CD14-positive monocyte (primary cell): ENCODE measurements around the gene LIMCH1. TPM values are rescaled to one million over a fixed set of nuclear protein-coding genes. Genes with fewer than 3 reads are reported as not detected.

Source experiments
- DNase-seq, 3 donors: peaks; one replicate each; pipeline ENCODE4 v3.0.0-alpha.2; 2011 to 2022
- H2AFZ ChIP-seq: 2 replicates; pipeline ENCODE4 v1.6.0; 2012; ENCODE audit warnings: mild to moderate bottlenecking, low read depth, low read length, inconsistent platforms; ENCODE audit not compliant: insufficient read depth, poor library complexity, severe bottlenecking
- H3K27ac ChIP-seq, 2 donors: 1 replicate in 1 of 2; 2 replicates in 1 of 2; pipeline ENCODE4 v1.5.1; 2012 to 2013; ENCODE audit warnings: low read length in 2 of 2, control low read depth in 1 of 2, inconsistent platforms in 1 of 2, low read depth in 1 of 2, mild to moderate bottlenecking in 1 of 2
- H3K27me3 ChIP-seq, 2 donors: one replicate each; pipeline versions ENCODE4 v1.6.0 to v1.6.1; 2011 to 2013; ENCODE audit warnings: low read length in 2 of 2; ENCODE audit not compliant: control insufficient read depth in 2 of 2, insufficient read depth in 2 of 2
- H3K36me3 ChIP-seq, 2 donors: replicated peaks in 1 of 2; 1 replicate in 1 of 2; 2 replicates in 1 of 2; pipeline versions ENCODE4 v1.5.1 to v1.6.1; 2012 to 2013; ENCODE audit warnings: low read length in 2 of 2, control low read depth in 1 of 2, inconsistent platforms in 1 of 2, mild to moderate bottlenecking in 1 of 2; ENCODE audit not compliant: insufficient read depth in 2 of 2, control insufficient read depth in 1 of 2
- H3K4me1 ChIP-seq, 2 donors: 1 replicate in 1 of 2; 2 replicates in 1 of 2; pipeline versions ENCODE4 v1.5.1 to v1.6.1; 2012 to 2013; ENCODE audit warnings: low read length in 2 of 2, control low read depth in 1 of 2, inconsistent platforms in 1 of 2, mild to moderate bottlenecking in 1 of 2, moderate library complexity in 1 of 2; ENCODE audit not compliant: insufficient read depth in 2 of 2, control insufficient read depth in 1 of 2
- H3K4me2 ChIP-seq: replicated peaks from 2 replicates; pipeline ENCODE3; 2012; ENCODE audit warnings: low read length, moderate library complexity, mild to moderate bottlenecking; ENCODE audit not compliant: poor library complexity, severe bottlenecking; ENCODE audit errors: extremely low read depth
- H3K4me3 ChIP-seq, 3 experiments: fragments of 200-600 bp in 1 of 3; sonication (generic) in 1 of 3; replicated peaks in 1 of 3; 1 replicate in 2 of 3; 2 replicates in 1 of 3; pipeline ENCODE4 v1.5.1; 2011 to 2013; ENCODE audit warnings: low read length in 3 of 3, mild to moderate bottlenecking in 3 of 3, control low read depth in 2 of 3, low read depth in 2 of 3, inconsistent platforms in 1 of 3, moderate library complexity in 1 of 3
- H3K79me2 ChIP-seq: 2 replicates; pipeline ENCODE4 v1.6.0; 2012; ENCODE audit warnings: mild to moderate bottlenecking, control low read depth, inconsistent platforms, low read length, moderate library complexity; ENCODE audit not compliant: insufficient read depth
- H3K9ac ChIP-seq: 2 replicates; pipeline ENCODE4 v1.6.0; 2017; ENCODE audit warnings: low read length, mild to moderate bottlenecking; ENCODE audit not compliant: insufficient read depth, poor library complexity, severe bottlenecking
- H3K9me3 ChIP-seq, 2 donors: replicated peaks in 1 of 2; 1 replicate in 1 of 2; 2 replicates in 1 of 2; pipeline versions ENCODE4 v1.5.1 to v1.6.1; 2012 to 2013; ENCODE audit warnings: low read length in 2 of 2, control low read depth in 1 of 2; ENCODE audit not compliant: control insufficient read depth in 1 of 2, insufficient read depth in 1 of 2
- H4K20me1 ChIP-seq: 2 replicates; pipeline ENCODE4 v1.6.0; 2012; ENCODE audit warnings: mild to moderate bottlenecking, low read length, control low read depth, moderate library complexity; ENCODE audit not compliant: insufficient read depth
- H3K27ac Mint-ChIP-seq, 7 donors: one replicate each; pipeline ENCODE4 v1.8.0; 2020; ENCODE audit warnings: mild to moderate bottlenecking in 7 of 7, mixed read lengths in 7 of 7, moderate library complexity in 6 of 7, inconsistent platforms in 2 of 7
- H3K27me3 Mint-ChIP-seq, 3 donors: one replicate each; pipeline ENCODE4 v1.8.0; 2021 to 2022; ENCODE audit warnings: low read depth in 3 of 3, mild to moderate bottlenecking in 3 of 3, mixed read lengths in 3 of 3, moderate library complexity in 3 of 3, inconsistent platforms in 1 of 3
- H3K36me3 Mint-ChIP-seq, 2 donors: one replicate each; pipeline ENCODE4 v1.8.0; 2020; ENCODE audit warnings: mixed read lengths in 2 of 2, inconsistent platforms in 1 of 2, mild to moderate bottlenecking in 1 of 2
- H3K4me1 Mint-ChIP-seq: one replicate; pipeline ENCODE4 v1.8.0; 2020; ENCODE audit warnings: mild to moderate bottlenecking, mixed read lengths
- H3K4me3 Mint-ChIP-seq, 2 donors: one replicate each; pipeline ENCODE4 v1.8.0; 2020; ENCODE audit warnings: mild to moderate bottlenecking in 2 of 2, mixed read lengths in 2 of 2, moderate library complexity in 1 of 2
- H3K9me3 Mint-ChIP-seq, 7 donors: one replicate each; pipeline ENCODE4 v1.8.0; 2020 to 2022; ENCODE audit warnings: mixed read lengths in 7 of 7, mild to moderate bottlenecking in 6 of 7, moderate library complexity in 6 of 7, inconsistent platforms in 2 of 7
- WGBS: methylation state at CpG from one replicate; pipeline ENCODE4 v1.1.5; 2013; ENCODE audit warnings: missing lambda C conversion rate; ENCODE audit not compliant: insufficient coverage; 5-methylcytosine and 5-hydroxymethylcytosine counted together
- intact Hi-C, 2 donors: fragments of 100-400 bp; cut with micrococcal nuclease; formaldehyde crosslinking; loops; one replicate each; pipeline versions ENCODE4 v1.15.0 to v1.15.1; 2023
- polyA plus RNA-seq, 3 donors: library from polyadenylated mRNA; depleted of rRNA in 1 of 3; unstranded in 2 of 3; stranded (reverse) in 1 of 3; fragments of 300-500 nt in 2 of 3; fragments of >200 nt in 1 of 3; fragmentation: Illumina TruSeq in 2 of 3; gene quantifications; 1 replicate in 2 of 3; 2 replicates in 1 of 3; pipeline ENCODE4 v1.2.3, GENCODE V29; 2012 to 2021
- TF ChIP-seq, protein P1 (sequence below): fragments of 200-600 bp; IDR thresholded peaks from one replicate; pipeline ENCODE4 v1.8.0; 2022; ENCODE audit warnings: antibody characterized with exemption, mild to moderate bottlenecking

LIMCH1 gene
- polyA plus RNA-seq, 3 donors = 0.25 to 0.64 (median 0.32) TPM

DNA sequence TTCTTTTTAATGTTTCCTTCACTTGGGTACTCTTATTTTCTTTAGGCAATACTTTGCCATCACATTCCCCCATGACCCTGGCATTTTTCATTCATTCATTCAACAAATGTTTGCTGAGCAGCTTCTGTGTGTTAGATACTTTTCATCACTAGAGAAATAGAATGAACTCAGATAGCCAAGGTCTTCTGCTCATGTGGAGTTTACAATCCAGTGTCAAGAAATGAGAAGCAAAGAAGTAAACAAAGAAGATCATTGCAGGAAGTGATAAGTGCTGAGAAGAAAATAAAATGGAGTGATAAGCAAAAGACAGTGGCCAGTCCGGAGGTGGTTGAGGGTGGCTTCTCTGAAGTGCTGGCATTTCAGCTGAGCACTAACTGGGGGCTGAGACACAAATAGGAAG, 63.1 kb downstream of the LIMCH1 start:
- WGBS = 0% methylated on average over 1 of the region's 1 CpG
- no peaks in the 10 kb centered on the region for H3K4me1 Mint-ChIP-seq
- no peaks in the 10 kb centered on the region for H3K27me3 ChIP-seq
- H3K9me3 ChIP-seq = no peaks in the 10 kb centered on the region
- H3K27me3 Mint-ChIP-seq = peaks cover 0 to 4% (median 3%) of the 10 kb centered on the region in 3 donors
- TF ChIP-seq, protein P1, sequence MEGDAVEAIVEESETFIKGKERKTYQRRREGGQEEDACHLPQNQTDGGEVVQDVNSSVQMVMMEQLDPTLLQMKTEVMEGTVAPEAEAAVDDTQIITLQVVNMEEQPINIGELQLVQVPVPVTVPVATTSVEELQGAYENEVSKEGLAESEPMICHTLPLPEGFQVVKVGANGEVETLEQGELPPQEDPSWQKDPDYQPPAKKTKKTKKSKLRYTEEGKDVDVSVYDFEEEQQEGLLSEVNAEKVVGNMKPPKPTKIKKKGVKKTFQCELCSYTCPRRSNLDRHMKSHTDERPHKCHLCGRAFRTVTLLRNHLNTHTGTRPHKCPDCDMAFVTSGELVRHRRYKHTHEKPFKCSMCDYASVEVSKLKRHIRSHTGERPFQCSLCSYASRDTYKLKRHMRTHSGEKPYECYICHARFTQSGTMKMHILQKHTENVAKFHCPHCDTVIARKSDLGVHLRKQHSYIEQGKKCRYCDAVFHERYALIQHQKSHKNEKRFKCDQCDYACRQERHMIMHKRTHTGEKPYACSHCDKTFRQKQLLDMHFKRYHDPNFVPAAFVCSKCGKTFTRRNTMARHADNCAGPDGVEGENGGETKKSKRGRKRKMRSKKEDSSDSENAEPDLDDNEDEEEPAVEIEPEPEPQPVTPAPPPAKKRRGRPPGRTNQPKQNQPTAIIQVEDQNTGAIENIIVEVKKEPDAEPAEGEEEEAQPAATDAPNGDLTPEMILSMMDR = no peak
- H3K27ac Mint-ChIP-seq = no peak overlapping the region
- H3K79me2 ChIP-seq = no peaks in the 10 kb centered on the region
- H3K4me3 ChIP-seq = no peak overlapping the region
- intact Hi-C loops = loop anchor here in 1 of 2 donors (10.0 kb wide), 1 partner anchor 544 kb away; no protein-coding TSS in a partner anchor
- no peaks in the 10 kb centered on the region for H3K36me3 ChIP-seq
- no peak overlapping the region for H3K9ac ChIP-seq
- no peaks in the 10 kb centered on the region for H3K36me3 Mint-ChIP-seq
- H3K4me1 ChIP-seq = no peaks in the 10 kb centered on the region
- no peak for DNase-seq
- no peak overlapping the region for H2AFZ ChIP-seq
- no peak overlapping the region for H3K4me2 ChIP-seq
- no peak overlapping the region for H3K27ac ChIP-seq
- peaks cover 0 to 2% (median 0%) of the 10 kb centered on the region in 7 donors for H3K9me3 Mint-ChIP-seq
- H3K4me3 Mint-ChIP-seq = no peak overlapping the region
- no peaks in the 10 kb centered on the region for H4K20me1 ChIP-seq

- H3K27me3 ChIP-seq = no peaks in the 10 kb centered on the region
- no peaks in the 10 kb centered on the region for H3K36me3 ChIP-seq
- H2AFZ ChIP-seq = no peak overlapping the region
- H3K9me3 Mint-ChIP-seq = peaks cover 0 to 2% (median 0%) of the 10 kb centered on the region in 7 donors
- no peak overlapping the region for H3K27ac ChIP-seq
- no peaks in the 10 kb centered on the region for H3K9me3 ChIP-seq
- H3K4me3 Mint-ChIP-seq = no peak overlapping the region
- no peak overlapping the region for H3K27ac Mint-ChIP-seq
- H4K20me1 ChIP-seq = no peaks in the 10 kb centered on the region
- H3K4me3 ChIP-seq = no peak overlapping the region
- WGBS = no CpG with 5 or more reads among the region's 3 CpGs
- H3K79me2 ChIP-seq = no peaks in the 10 kb centered on the region
- no peak for DNase-seq
- no peak overlapping the region for H3K9ac ChIP-seq
- H3K36me3 Mint-ChIP-seq = no peaks in the 10 kb centered on the region
- TF ChIP-seq, protein P1 = no peak
- H3K4me1 ChIP-seq = no peaks in the 10 kb centered on the region
- intact Hi-C loops = loop anchor here in 1 of 2 donors (10.0 kb wide), 1 partner anchor 543 kb away; no protein-coding TSS in a partner anchor
- no peaks in the 10 kb centered on the region for H3K4me1 Mint-ChIP-seq
- peaks cover 0 to 4% (median 1%) of the 10 kb centered on the region in 3 donors for H3K27me3 Mint-ChIP-seq
- H3K4me2 ChIP-seq = no peak overlapping the region
These were observed 64.2 kb downstream of the LIMCH1 start for GRCh38 chr4:41602113-41602512.
